Measurements from ENCODE around the gene ZNF652.
"Not testable (repeated sequence)": the region's sequence is repeated elsewhere in the genome, so short reads cannot be mapped to it uniquely, and the experiment has no call there.

ZNF652 gene

DNA sequence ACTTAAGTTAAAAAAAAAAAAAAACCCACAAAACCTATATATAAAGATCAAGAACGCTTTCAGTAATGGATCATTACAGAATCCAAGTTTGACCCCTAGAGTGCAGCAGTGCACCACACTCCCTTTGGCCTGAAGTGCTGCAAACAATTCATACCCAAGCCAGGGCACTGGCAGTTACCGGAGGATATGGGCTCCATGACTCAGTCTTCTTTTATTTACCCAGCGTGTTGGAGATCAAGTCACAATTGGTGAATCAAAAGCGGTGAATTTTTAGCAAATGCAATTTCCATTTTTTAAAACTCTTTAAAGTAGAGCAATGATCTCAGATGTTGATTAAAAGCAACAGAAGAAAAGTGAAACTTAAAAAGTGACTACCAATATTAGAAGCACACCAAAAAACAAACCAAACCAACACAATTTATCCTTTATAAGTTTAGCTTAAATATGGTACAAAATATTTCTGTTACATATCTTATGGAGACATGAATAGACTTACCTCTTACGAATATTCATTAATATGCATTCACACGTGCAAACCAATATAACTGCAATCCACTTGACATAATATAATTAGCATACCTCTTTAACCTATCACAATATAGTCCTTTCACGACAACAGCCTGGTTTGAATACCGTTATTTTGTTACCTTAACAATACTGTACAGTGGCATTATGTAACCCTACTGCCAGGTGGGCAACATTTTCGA is 46.3 kb downstream of the ZNF652 start:
- DNase-seq (ENCODE audit: low spot score), result peak; percentile 74

DNA sequence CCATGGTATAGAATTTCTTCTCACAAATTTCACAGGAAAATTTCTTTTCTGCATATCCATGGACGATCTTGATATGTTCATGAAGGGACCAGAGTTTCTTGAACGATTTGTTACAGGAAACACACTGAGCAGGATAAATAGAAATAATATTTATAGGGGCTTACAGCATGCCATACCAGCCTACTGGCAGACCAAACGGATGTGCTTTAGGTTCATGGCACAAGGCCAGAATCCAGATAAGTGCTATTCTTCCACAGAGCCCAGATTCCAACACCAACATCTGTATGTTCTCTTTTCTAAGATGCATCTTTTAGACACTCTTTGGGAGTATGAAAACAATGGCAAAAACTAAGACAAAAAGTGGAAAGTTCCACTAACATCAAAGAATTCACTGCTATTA is 49.3 kb downstream of the ZNF652 start:
- DNase-seq (ENCODE audit: low spot score), result no peak

DNA sequence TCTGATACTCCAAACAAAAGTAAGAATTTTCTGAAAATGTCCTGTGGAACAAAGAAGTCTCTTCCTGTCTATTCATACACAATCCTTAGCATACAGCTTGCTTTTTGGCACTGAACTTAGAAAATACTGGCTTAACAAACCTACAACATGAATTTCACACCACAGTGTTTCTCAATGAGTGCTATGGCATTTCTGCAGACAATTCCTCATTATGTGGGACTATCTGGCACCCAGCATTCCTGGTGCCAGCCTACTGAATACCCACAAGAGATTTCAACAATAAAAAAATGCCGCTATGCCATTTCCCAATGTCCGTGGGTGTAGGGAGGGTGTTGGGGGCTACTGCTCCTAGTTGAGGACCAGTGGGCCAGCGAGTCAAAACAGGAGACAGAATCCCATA is 62.1 kb downstream of the ZNF652 start:
- no peak for DNase-seq (ENCODE audit: low spot score)

DNA sequence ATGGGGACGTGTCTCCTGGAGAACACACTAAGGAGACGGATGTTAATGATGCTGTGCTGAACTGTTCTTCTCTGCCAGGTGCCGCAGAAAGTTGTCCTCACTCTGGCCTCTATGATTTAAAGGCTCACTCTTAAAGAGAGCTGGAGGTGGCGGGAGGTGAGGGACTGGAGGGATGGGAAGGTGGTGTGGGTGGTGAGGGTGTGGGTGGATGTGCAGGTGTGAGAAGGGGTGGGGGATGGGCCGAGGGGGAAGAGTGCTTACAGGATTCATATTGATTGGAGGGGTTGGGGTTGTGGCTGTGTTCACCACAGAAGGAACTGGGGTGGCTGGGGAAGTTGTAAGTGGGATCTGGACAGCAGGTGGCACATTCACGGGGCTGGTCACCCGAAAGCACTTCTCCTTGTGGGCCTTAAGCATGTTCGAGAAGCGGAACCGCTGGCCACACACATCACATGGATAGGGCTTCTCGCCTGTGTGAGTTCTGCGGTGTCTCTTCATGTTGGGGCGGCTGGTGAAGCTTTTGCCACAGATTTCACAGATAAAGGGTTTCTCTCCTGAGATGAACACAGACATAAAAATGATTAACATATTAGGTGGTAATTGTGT is 63.6 kb downstream of the ZNF652 start:
- no peak for DNase-seq (ENCODE audit: low spot score)

DNA sequence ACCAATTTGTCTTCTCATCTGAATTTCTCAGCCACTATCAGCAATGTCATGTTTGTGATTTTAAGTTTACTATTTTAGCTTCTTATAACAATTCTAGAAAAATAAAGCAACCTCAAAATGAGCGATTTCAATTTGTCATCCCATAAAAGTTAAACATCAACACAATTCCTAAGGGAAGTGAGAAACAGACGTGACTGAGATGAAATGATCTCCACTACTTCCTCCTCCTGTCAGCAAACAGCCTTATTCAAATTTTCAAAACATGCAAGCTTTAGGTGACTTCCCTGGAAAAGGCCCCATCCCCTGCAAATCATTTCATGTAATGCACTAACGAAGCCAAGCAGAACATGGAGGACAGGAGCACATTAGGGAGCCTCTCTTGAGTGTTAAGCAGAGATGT is 64.9 kb downstream of the ZNF652 start:
- no peak for DNase-seq (ENCODE audit: low spot score)

DNA sequence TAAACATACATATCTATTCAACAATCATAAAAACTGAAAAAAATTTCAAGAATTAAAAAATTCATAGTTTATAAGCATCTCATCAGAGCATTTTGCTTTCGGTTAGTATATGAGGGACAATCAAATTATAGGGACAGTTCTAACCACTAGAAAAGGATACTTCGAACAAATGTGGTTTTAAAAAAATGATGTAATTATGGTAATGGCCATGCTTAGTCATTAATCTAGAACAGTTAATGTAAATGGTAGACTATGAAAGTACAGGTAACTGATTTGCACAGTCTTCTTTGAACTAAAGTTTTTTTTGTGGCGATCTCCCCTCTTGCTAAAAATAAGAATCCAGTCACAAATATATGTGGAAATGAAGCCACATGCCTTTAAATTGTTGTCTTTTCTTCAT is 67.9 kb downstream of the ZNF652 start:
- DNase-seq (ENCODE audit: low spot score), result no peak

DNA sequence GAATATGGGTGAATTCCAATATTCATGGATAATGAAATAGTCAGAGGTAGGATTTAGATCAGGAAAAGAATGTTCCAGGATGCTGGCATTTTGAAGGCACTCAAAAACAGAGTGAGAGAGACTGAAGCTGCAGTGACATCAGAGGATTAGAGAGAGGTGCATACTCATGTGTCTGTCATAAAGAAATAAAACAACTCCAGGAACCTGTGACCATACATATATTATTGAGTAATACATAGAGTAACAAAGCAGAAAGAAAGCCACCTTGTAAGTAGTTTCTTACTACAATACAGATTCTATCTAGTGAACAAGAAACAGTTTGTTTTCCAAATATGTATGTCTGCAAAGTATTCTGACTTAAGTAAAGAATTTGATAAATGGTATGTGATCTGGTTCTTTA is 69.1 kb downstream of the ZNF652 start:
- no peak for DNase-seq (ENCODE audit: low spot score)

DNA sequence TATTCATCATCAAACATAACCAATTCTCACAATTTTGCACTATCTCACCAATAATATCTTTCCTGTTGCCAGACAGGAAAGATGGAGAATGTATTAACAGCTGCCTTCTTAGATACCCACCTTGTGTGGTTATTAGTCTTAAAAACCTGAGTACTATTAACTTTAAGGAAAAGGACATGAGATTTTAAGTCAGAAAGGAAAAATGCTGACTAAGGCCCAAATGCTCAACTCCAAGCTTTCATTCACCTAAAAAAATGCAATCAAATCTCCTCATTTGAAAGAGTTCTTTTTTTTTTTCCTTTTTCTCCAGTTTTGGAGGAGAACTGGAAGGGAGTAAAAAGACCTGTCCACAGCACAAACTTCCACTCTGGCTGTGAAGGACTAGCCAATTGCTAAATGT is 70.1 kb downstream of the ZNF652 start:
- no peak for DNase-seq (ENCODE audit: low spot score)

DNA sequence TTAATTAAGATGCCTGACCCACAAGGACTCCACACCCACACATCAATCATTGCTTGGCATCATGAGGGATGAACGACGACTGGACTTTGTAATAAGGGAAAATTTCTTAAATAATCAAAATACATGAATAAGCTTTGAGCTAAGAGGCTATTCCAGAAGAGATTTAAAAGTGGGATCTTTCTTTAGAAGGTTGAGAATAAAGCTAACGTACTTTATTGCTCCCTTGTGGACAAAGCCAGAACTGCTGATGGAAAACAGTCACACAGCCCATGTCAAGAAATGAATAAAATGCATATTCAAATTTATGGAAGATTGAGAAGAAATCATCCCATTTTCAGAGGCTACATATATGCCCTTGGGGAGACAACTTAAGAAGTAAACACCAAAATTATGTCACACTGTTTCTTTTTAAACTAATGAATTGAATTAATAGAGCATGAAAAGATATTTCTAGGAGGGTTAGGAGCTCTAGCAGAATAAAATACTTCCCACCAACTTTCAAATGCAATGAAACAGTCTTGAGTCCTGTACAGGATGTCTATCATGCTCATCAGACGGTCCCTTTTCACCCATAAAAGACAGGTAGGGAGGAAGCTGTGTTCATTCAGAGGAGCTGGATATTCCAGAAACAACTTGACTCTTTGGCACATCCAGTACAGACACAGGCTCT is 71.2 kb downstream of the ZNF652 start:
- peak; percentile 44 for DNase-seq (ENCODE audit: low spot score)

DNA sequence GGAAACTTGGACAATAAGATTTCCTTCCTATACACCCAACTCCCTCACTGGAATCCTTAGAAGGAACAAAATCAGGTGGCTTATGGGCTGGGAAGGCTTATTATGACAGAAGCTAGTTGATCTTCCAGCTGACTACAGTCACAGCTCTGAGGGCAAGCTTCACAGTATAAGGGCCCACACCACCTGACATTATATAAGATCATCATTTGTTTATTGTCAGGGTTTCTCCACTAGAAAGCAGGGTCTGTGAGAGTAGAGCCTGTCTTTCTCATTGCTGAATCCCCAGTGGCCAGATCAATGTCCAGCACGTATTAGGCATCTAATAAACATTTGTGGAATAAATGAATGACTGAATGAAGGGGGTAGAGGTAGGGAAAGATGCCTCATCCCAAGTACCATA is 73.7 kb downstream of the ZNF652 start:
- no peak for DNase-seq (ENCODE audit: low spot score)

DNA sequence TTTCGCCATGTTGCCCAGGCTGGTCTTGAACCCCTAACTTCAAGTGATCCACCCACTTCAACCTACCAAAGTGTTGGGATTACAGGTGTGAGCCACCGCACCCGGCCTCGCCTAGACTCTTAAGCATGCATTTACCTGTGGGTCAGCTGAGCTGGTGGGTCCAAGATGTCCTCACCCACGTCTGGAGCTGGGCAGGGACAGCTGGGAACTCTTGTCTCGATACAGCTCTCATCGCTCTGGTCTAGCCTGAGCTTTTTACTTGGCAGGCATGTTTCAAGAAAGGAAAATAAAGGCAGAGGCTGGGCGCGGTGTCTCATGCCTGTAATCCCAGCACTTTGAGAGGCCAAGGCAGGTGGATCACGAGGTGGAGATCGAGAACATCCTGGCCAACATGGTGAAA is 74.6 kb downstream of the ZNF652 start:
- no peak for DNase-seq (ENCODE audit: low spot score)

DNA sequence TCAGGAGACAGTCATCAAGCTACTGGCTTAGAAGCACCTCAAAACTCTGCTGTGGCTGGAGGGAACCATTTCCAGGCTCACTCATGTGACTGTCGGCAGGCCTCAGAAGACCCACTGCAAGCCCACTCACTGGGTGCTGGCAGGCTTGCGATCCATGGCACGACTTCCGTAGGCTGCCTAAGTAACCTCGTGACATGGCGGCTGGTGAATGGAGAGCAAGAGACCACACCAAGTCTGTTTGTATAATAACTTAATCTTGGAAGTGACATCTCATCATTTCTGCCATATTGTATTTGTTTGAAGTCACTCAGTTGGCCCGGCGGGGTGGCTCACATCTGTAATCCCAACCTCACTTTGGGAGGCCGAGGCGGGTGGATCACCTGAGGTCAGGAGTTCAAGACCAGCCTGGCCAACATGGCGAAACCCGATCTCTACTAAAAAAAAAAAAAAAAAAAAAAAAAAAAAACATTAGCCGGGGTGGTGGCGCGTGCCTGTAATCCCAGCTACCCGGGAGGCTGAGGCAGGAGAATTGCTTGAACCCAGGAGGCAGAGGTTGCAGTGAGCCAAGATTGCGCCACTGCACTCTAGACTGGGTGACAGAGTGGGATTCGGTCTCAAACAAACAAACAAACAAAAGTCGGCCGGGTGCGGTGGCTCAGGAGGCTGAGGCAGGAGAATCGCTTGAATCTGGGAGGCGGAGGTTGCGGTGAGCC is 75.6 kb downstream of the ZNF652 start:
- not testable (repeated sequence) for DNase-seq (ENCODE audit: low spot score)

DNA sequence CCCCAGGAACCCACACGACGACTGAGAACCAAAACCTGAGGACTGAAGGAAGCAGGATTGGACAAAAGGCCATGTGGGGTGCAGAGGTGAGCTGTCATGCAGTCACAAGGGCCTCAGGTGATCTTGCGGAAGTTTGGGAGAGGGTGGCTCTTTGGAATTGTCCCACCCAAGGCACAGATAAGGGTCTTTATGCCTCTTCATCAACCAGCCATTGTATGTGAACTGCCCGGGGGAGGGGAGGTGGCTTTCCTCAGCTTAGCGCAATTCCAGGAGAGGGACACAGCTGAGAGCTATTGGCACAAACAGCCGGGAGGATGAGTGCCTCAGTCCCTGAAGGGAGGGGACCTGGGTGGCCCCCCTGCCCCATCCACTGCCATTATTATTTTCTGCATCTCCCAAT is 76.3 kb downstream of the ZNF652 start:
- no peak for DNase-seq (ENCODE audit: low spot score)

DNA sequence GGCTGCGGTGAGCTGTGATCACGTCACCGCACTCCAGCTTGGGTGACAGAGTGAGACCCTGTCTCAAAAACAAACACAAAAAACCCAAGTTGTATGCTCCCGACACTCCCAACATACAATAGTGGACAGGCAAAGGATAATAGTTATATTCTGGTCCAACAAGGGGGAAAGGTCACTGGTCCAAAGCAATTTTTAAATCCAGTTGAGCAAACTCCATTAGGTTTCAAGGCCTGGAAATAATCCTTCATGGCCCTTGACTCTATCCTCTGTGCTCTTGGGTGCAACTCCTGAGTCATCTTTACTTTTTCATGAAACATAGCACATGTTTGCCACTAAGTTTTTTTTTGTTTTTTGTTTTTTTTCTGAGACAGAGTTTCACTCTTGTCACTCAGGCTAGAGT is 81.1 kb downstream of the ZNF652 start:
- no peak for DNase-seq (ENCODE audit: low spot score)

DNA sequence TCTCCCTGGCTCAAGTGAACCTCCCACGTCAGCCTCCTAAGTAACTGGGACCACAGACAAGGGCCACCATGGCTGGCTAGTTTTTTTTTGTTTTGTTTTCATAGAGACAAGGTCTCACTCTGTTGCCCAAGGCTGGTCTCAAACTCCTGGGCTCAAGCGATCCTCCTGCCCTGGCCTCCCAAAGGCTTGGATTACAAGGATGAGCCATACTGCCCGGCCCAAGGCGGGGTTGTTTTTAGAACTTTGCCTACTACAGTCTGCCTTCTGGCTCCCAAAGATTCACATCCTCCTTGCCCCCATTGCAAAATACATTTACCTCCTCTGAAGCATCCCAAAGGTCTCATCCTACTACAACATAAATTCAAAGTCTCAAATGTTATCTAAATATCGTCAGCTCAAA is 82.0 kb downstream of the ZNF652 start:
- no peak for DNase-seq (ENCODE audit: low spot score)

DNA sequence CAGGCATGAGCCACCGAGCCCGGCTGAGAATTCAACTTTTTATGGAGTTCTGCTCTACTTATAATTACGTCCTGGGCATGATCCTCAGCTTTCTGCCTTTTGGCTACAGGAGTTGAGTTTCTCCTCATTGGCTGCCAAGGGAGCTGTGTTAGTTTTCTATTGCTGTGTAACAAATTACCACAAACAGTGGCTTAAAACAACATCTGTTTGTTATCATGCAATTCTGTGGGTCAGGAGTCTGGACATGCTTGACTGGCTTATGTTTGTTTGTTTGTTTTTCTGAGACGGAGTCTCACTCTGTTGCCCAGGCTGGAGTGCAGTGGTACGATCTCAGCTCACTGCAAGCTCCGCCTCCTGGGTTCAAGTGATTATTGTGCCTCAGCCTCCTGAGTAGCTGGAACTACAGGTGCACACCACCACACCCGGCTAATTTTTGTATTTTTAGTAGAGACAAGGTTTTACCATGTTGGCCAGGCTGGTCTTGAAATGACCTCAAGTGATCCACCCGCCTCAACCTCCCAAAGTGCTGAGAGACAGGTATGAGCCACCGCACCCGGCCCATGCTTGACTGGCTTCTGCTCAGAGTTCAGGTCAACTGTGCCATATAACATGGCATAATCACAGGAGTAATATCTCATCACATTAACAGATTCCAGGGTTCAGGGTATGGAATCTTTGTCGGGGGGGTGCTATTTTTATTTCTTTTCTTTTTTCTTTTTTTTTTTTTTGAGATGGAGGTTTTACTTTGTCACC is 82.6 kb downstream of the ZNF652 start:
- not testable (repeated sequence) for DNase-seq (ENCODE audit: low spot score)

DNA sequence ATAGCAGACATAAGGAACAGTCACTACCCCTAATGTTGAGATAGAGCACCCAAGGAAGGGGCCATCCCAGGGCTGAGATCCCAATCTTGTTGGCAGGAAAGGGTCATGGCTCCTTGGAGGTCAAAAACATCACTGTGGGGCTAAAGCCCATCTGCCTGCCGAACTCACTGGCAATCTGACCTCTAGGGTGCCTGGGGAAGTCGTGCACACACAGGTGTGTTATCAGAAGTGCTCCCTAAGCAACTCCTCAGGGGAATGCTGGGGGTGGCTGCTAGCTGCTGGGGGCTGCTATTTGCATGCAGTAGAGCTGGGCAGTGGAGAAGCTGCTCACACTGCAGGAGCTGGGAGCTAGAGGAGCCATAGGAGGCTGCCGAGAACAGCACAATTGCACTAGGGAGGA is 84.0 kb downstream of the ZNF652 start:
- DNase-seq (ENCODE audit: low spot score), result peak; percentile 28

DNA sequence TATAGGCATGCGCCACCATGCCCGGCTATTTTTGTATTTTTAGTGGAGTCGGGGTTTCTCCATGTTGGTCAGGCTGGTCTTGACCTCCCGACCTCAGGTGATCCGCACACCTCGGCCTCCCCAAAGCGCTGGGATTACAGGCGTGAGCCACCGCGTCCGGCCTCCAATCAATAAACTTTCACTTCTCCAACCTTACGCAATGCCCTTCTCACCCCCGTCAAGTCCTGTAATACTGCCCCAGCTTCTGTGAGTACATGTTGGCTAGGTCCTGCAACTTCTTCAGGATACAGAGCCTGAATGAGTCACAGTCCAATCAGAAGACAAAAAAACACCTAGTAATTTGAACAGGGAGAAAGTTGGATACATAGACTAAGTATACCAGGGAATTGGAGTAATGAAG is 84.4 kb downstream of the ZNF652 start:
- DNase-seq (ENCODE audit: low spot score), result no peak

DNA sequence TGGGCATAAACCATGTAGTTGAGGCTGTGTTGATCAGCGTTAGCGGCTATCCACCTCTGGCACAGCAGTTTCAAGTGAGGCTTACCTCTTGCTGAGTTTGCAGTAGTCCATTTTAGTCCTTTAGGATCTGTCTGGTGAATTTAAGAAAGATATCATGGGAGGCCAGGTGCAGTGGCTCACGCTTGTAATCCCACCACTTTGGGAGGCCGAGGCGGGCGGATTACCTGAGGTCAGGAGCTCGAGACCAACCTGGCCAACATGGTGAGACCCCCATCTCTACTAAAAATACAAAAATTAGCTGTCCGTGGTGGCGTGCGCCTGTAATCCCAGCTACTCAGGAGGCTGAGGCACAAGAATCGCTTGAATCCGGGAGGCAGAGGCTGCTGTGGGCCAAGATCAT is 86.1 kb downstream of the ZNF652 start:
- DNase-seq (ENCODE audit: low spot score), result not testable (repeated sequence)

DNA sequence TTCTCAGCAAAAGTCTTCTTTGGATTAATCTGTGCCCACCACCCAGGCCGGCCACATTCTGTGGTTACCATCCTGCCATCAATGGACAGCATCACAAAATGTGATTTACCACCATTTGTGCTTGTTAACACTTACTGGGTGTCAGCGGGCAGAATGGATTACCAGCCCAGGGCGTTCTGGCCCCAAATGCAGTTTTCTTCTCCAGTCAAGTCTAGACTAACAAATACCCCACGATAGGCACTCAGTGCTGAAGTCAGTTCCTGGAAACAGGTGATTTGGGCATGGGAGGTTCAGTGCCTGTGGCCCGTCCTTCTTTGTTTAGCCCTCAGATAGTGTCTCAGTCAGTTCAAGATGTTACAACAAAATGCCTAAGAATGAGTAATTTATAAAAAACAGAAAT is 92.7 kb downstream of the ZNF652 start:
- DNase-seq (ENCODE audit: low spot score), result no peak

DNA sequence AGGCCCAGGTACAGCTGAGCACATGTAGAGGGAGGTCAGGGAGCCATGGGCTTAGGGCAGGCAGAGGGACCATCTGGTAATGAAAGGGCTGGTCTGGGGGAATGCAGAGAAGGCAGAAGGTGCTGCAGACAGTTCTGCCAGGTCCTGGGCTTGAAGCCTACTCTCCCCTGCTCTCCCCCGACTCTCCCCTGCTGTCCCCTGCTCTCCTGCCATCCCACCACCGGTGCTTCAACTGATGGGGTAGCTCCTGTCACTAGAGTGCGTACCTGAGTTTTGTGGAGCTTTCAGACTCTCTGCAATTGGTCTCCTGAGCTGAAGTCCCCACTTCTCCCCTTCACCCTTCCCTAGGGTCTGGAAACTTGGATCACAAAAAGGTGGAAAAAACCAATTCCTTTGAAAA is 94.1 kb downstream of the ZNF652 start:
- no peak for DNase-seq (ENCODE audit: low spot score)

DNA sequence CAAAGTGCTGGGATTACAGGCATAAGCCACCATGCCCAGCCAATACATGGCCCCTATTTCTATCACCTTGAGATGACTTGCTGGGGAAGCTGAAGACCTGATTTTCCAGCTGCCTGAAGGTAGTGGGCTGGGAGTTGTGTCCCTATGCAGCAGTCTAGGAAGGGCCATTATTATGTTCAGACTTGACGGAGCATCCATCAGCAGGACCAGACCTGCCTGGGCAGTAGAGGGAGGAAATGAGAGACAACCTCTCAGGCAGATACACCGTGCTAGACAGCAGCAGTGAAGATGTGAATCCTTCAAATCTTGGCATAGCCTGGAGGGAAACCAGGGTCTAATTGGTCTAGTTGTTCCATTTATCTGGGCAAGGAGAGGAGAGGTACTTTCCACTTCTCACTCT is 95.8 kb downstream of the ZNF652 start:
- no peak for DNase-seq (ENCODE audit: low spot score)

Data from iPS-NIHi11 (cell line).